ENCODE results near the gene METTL13.
A peak's percentile ranks its signal among the peaks of the same experiment; 100 is the strongest.

Gene METTL13

GRCh38 chr1:171803461-171804022 lies 22.1 kb downstream of the METTL13 start:
- DNase-seq (ENCODE audit: low read depth): no peak

- no peak for DNase-seq (ENCODE audit: low read depth)
Observed at GRCh38 chr1:171805395-171806115, 24.1 kb downstream of the METTL13 start.

- DNase-seq (ENCODE audit: low read depth): no peak
Observed at GRCh38 chr1:171807556-171807955, 26.1 kb downstream of the METTL13 start.

GRCh38 chr1:171809834-171810233 lies 28.4 kb downstream of the METTL13 start:
- no peak for DNase-seq (ENCODE audit: low read depth)

GRCh38 chr1:171811672-171812071 lies 30.2 kb downstream of the METTL13 start:
- DNase-seq (ENCODE audit: low read depth): no peak

- DNase-seq (ENCODE audit: low read depth): no peak
Observed at GRCh38 chr1:171814692-171815091, 33.2 kb downstream of the METTL13 start.

- no peak for DNase-seq (ENCODE audit: low read depth)
Observed at GRCh38 chr1:171816300-171816901, 34.9 kb downstream of the METTL13 start.

GRCh38 chr1:171817511-171818265 lies 36.2 kb downstream of the METTL13 start:
- peak; percentile 4 for DNase-seq (ENCODE audit: low read depth)

GRCh38 chr1:171819946-171820345 lies 38.5 kb downstream of the METTL13 start:
- DNase-seq (ENCODE audit: low read depth): no peak

GRCh38 chr1:171826973-171827372 lies 45.5 kb downstream of the METTL13 start:
- DNase-seq (ENCODE audit: low read depth): no peak

- DNase-seq (ENCODE audit: low read depth): no peak
Observed at GRCh38 chr1:171828794-171829193, 47.3 kb downstream of the METTL13 start.

GRCh38 chr1:171833091-171833825 lies 51.8 kb downstream of the METTL13 start:
- no peak for DNase-seq (ENCODE audit: low read depth)

GRCh38 chr1:171834821-171835220 lies 53.4 kb downstream of the METTL13 start:
- no peak for DNase-seq (ENCODE audit: low read depth)

- DNase-seq (ENCODE audit: low read depth): no peak
Observed at GRCh38 chr1:171835891-171836290, 54.4 kb downstream of the METTL13 start.

GRCh38 chr1:171841050-171841910 lies 59.8 kb downstream of the METTL13 start, which contains the start of gene DNM3:
Gene DNM3, plus strand, starts transcription at chr1:171841498. Its CDS starts 159 bp downstream, at chr1:171841657.
- peak; percentile 64 for DNase-seq (ENCODE audit: low read depth)

GRCh38 chr1:171841931-171842761 lies 60.7 kb downstream of the METTL13 start:
- no peak for DNase-seq (ENCODE audit: low read depth)

- DNase-seq (ENCODE audit: low read depth): no peak
Observed at GRCh38 chr1:171844381-171844780, 62.9 kb downstream of the METTL13 start.

- no peak for DNase-seq (ENCODE audit: low read depth)
Observed at GRCh38 chr1:171845998-171846397, 64.5 kb downstream of the METTL13 start.

Data from activated gamma-delta T cell treated with anti-CD3 and anti-CD28 coated beads, Interleukin-2, amount 50 U/mL, for 16 hours (primary cell).